Mammary epithelial cell (primary cell): ENCODE results near the gene PBRM1.

Experiments used
- CTCF ChIP-seq, 2 donors: IDR thresholded peaks in 1 of 2; conservative IDR thresholded peaks in 1 of 2; 2 replicates each; pipeline ENCODE4 v1.5.1; 2011 to 2012; ENCODE audit warnings: inconsistent platforms in 2 of 2, low read length in 2 of 2, mild to moderate bottlenecking in 2 of 2, control low read depth in 1 of 2, low read depth in 1 of 2; ENCODE audit not compliant: insufficient read depth in 1 of 2; ENCODE audit errors: extremely low read depth in 1 of 2
- EZH2 ChIP-seq: IDR thresholded peaks from 2 replicates; pipeline ENCODE4 v1.6.1; 2012; ENCODE audit warnings: low read length, inconsistent platforms, borderline replicate concordance

DNA sequence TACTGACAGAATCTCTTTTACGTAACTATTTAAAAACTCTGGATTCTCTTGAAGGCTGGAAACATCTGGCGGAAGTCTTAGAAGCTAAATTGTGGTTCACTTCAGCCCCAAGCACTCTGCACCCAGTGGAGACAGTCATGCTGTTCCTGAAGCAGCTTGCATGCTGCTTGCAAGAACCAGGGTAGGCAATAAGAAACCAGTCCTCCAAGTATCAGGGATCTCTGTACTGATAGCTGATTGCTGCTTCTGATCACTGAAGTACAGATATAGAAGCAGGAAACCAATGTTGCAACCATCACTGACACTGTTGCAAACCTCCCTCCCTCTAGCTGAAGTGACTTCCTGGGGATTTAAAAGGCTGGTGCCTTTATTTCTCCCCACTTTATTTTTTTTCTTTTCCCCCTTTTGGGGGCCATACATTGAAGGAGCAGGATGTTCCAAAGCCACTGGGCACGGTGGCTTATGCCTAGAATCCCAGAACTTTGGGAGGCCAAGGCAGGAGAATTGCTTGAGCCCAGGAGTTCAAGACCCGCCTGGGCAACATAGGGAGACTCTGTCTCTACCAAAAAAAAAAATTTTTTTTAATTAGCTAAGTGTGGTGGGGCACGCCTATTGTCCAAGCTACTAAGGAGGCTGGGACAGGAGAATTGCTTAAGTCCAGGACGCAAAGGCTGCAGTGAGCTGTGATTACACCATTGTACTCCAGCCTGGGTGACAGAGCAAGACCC lies 35.5 kb upstream of the PBRM1 start:
- no peak for TF ChIP-seq CTCF (conservative IDR thresholded peaks at IDR 0.05 in 1 of 2, IDR thresholded peaks at IDR 0.05 in 1 of 2; ENCODE audit: extremely low read depth in 1 of 2, insufficient read depth in 1 of 2, low read depth in 1 of 2, low read length in 2 of 2)
- TF ChIP-seq EZH2, result no peak
